Neutrophil (primary cell): ENCODE data around the gene PTPN4.

Experiments used
- H3K27ac ChIP-seq: fragments of 200-600 bp; sonication (generic); 2 replicates; pipeline ENCODE4 v1.5.1; 2016; ENCODE audit warnings: mild to moderate bottlenecking, moderate library complexity
- H3K27me3 ChIP-seq: fragments of 200-600 bp; sonication (generic); 2 replicates; pipeline ENCODE4 v1.6.0; 2016; ENCODE audit warnings: mild to moderate bottlenecking
- H3K36me3 ChIP-seq: fragments of 200-600 bp; sonication (generic); 2 replicates; pipeline ENCODE4 v1.5.1; 2017
- H3K4me1 ChIP-seq, 2 experiments: fragments of 200-600 bp in 1 of 2; sonication (generic) in 1 of 2; 1 replicate in 1 of 2; 2 replicates in 1 of 2; pipeline versions ENCODE4 v1.5.1 to v1.6.1; 2013 to 2016; ENCODE audit warnings: low read depth in 1 of 2, low read length in 1 of 2, mild to moderate bottlenecking in 1 of 2, moderate library complexity in 1 of 2; ENCODE audit not compliant: control insufficient read depth in 1 of 2, insufficient read depth in 1 of 2
- H3K4me3 ChIP-seq, 2 experiments: fragments of 200-600 bp in 1 of 2; sonication (generic) in 1 of 2; 1 replicate in 1 of 2; 2 replicates in 1 of 2; pipeline ENCODE4 v1.5.1; 2013 to 2016; ENCODE audit warnings: low read depth in 1 of 2, low read length in 1 of 2, mild to moderate bottlenecking in 1 of 2, moderate library complexity in 1 of 2
- H3K9me3 ChIP-seq: fragments of 200-600 bp; sonication (generic); 2 replicates; pipeline ENCODE4 v1.5.1; 2016
- CTCF ChIP-seq: fragments of 200-600 bp; sonication (generic); IDR thresholded peaks from 2 replicates; pipeline ENCODE4 v1.5.1; 2016; ENCODE audit warnings: antibody characterized with exemption

The PTPN4 gene

GRCh38 chr2:119759451-119760236 is at the start of gene PTPN4:
TSS of gene PTPN4 (plus strand) at chr2:119759922. CDS start at chr2:119809854, 49,932 bp downstream.
- H3K9me3 ChIP-seq = no peaks in the 10 kb centered on the region
- TF ChIP-seq CTCF = peak; percentile 50
- H3K27ac ChIP-seq = peak within 1 kb of the TSS; percentile 77
- no peaks in the 10 kb centered on the region for H3K36me3 ChIP-seq
- H3K4me1 ChIP-seq = peaks cover 7 to 16% of the 10 kb centered on the region in 2 experiments
- H3K4me3 ChIP-seq = peak within 1 kb of the TSS; percentile 73 to 84
- no peaks in the 10 kb centered on the region for H3K27me3 ChIP-seq

GRCh38 chr2:119710281-119710680 is 49.4 kb upstream of the PTPN4 start:
- no peaks in the 10 kb centered on the region for H3K9me3 ChIP-seq
- H3K27ac ChIP-seq = no peak overlapping the region
- no peak overlapping the region for H3K4me3 ChIP-seq
- H3K4me1 ChIP-seq = no peaks in the 10 kb centered on the region
- TF ChIP-seq CTCF = no peak
- no peaks in the 10 kb centered on the region for H3K36me3 ChIP-seq
- H3K27me3 ChIP-seq = no peaks in the 10 kb centered on the region

GRCh38 chr2:119711352-119711751 is 48.4 kb upstream of the PTPN4 start:
- Histone ChIP-seq H3K27ac (no peak overlapping the region), H3K9me3 (no peaks in the 10 kb centered on the region), H3K4me1 (no peaks in the 10 kb centered on the region), H3K4me3 (no peak overlapping the region), H3K36me3 (no peaks in the 10 kb centered on the region), H3K27me3 (no peaks in the 10 kb centered on the region)
- TF ChIP-seq CTCF = no peak

- Histone ChIP-seq H3K27ac (no peak overlapping the region), H3K4me1 (no peaks in the 10 kb centered on the region), H3K9me3 (no peaks in the 10 kb centered on the region), H3K36me3 (no peaks in the 10 kb centered on the region), H3K27me3 (no peaks in the 10 kb centered on the region), H3K4me3 (no peak overlapping the region)
- TF ChIP-seq CTCF = no peak
Observed at GRCh38 chr2:119712571-119712970, 47.2 kb upstream of the PTPN4 start.

GRCh38 chr2:119713819-119714490 is 45.8 kb upstream of the PTPN4 start:
- Histone ChIP-seq H3K4me1 (no peaks in the 10 kb centered on the region), H3K27ac (no peak overlapping the region), H3K27me3 (no peaks in the 10 kb centered on the region), H3K9me3 (no peaks in the 10 kb centered on the region), H3K36me3 (no peaks in the 10 kb centered on the region), H3K4me3 (no peak overlapping the region)
- TF ChIP-seq CTCF = no peak
